HCT116 (cell line): ENCODE measurements around the gene TGM2.

Source experiments
- EZH2 ChIP-seq: fragments of 200-600 bp; sonication (generic); IDR thresholded peaks from 2 replicates; pipeline ENCODE4 v1.6.1; 2017; ENCODE audit warnings: antibody characterized with exemption, mixed run types
- POLR2AphosphoS5 ChIP-seq: IDR thresholded peaks from 2 replicates; pipeline ENCODE4 v1.6.1; 2011; ENCODE audit warnings: mild to moderate bottlenecking, low read depth, low read length, moderate library complexity
- RAD21 ChIP-seq: IDR thresholded peaks from 2 replicates; pipeline ENCODE4 v1.6.1; 2012; ENCODE audit warnings: low read depth, mild to moderate bottlenecking
- SRF ChIP-seq: IDR thresholded peaks from 2 replicates; pipeline ENCODE4 v1.6.1; 2012; ENCODE audit warnings: low read depth
- ZNF274 ChIP-seq: fragments of 200-500 bp; sonication (Bioruptor generic); IDR thresholded peaks from 2 replicates; pipeline ENCODE4 v1.6.1; 2014; ENCODE audit warnings: mild to moderate bottlenecking, low read depth, low read length, inconsistent platforms
- TF ChIP-seq, protein P1 (sequence below), 3 experiments: fragments of 200-600 bp in 1 of 3; sonication (generic) in 1 of 3; IDR thresholded peaks in 2 of 3; conservative IDR thresholded peaks in 1 of 3; 2 replicates each; pipeline ENCODE4 v1.5.1; 2012 to 2017; ENCODE audit warnings: low read depth in 2 of 3, low read length in 2 of 3, antibody characterized with exemption in 1 of 3, borderline replicate concordance in 1 of 3, control low read depth in 1 of 3, mild to moderate bottlenecking in 1 of 3, mixed read lengths in 1 of 3, mixed run types in 1 of 3, moderate library complexity in 1 of 3; ENCODE audit not compliant: insufficient read depth in 1 of 3

DNA sequence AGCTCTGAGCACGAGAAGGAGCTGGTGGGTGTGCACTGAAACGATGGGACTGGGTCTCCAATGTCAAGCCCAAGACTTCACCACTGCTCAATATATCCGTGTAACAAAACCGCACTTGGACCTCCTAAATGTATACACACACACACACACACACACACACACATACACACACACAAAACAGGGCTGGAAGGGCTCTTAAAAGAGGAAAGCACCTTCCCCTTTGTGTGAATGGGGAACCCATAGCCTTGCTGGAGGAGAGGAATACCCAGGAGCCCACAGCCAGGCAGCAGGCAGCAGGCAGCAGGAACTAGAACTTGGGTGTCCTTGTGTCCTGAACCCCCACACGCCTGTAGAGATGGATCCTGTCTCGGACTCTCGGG is 29.8 kb downstream of the TGM2 start:
- TF ChIP-seq, protein P1, sequence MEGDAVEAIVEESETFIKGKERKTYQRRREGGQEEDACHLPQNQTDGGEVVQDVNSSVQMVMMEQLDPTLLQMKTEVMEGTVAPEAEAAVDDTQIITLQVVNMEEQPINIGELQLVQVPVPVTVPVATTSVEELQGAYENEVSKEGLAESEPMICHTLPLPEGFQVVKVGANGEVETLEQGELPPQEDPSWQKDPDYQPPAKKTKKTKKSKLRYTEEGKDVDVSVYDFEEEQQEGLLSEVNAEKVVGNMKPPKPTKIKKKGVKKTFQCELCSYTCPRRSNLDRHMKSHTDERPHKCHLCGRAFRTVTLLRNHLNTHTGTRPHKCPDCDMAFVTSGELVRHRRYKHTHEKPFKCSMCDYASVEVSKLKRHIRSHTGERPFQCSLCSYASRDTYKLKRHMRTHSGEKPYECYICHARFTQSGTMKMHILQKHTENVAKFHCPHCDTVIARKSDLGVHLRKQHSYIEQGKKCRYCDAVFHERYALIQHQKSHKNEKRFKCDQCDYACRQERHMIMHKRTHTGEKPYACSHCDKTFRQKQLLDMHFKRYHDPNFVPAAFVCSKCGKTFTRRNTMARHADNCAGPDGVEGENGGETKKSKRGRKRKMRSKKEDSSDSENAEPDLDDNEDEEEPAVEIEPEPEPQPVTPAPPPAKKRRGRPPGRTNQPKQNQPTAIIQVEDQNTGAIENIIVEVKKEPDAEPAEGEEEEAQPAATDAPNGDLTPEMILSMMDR (IDR thresholded peaks at IDR 0.05 in 2 of 3, conservative IDR thresholded peaks at IDR 0.05 in 1 of 3; ENCODE audit: borderline replicate concordance in 1 of 3, insufficient read depth in 1 of 3, low read depth in 2 of 3, low read length in 2 of 3): no peak
- TF ChIP-seq ZNF274 (no peak), RAD21 (no peak), SRF (no peak), EZH2 (no peak), POLR2AphosphoS5 (no peak)
